IgD-negative memory B cell (primary cell): Measurements from ENCODE around the gene CMPK1. TPM values are rescaled to one million over a fixed set of nuclear protein-coding genes. Genes with fewer than 3 reads are reported as not detected.

Experiments
- H3K27ac Mint-ChIP-seq, 3 donors: one replicate each; pipeline ENCODE4 v1.8.0; 2020 to 2022; ENCODE audit warnings: mild to moderate bottlenecking in 3 of 3, mixed read lengths in 3 of 3, moderate library complexity in 1 of 3
- H3K27me3 Mint-ChIP-seq: one replicate; pipeline ENCODE4 v1.8.0; 2021; ENCODE audit warnings: mixed read lengths
- H3K36me3 Mint-ChIP-seq: one replicate; pipeline ENCODE4 v1.8.0; 2020; ENCODE audit warnings: mild to moderate bottlenecking, mixed read lengths
- H3K4me1 Mint-ChIP-seq, 3 donors: one replicate each; pipeline ENCODE4 v1.8.0; 2020 to 2022; ENCODE audit warnings: mixed read lengths in 3 of 3, mild to moderate bottlenecking in 1 of 3
- H3K4me3 Mint-ChIP-seq, 4 donors: one replicate each; pipeline ENCODE4 v1.8.0; 2020 to 2022; ENCODE audit warnings: mild to moderate bottlenecking in 4 of 4, mixed read lengths in 4 of 4, moderate library complexity in 3 of 4
- H3K9me3 Mint-ChIP-seq, 3 donors: one replicate each; pipeline ENCODE4 v1.8.0; 2020 to 2021; ENCODE audit warnings: mixed read lengths in 3 of 3, mild to moderate bottlenecking in 1 of 3
- polyA plus RNA-seq: library from polyadenylated mRNA; unstranded; fragments of 300-500 nt; fragmentation: Illumina TruSeq; gene quantifications from one replicate; pipeline ENCODE4 v1.2.3, GENCODE V29; 2021

CMPK1 gene
- polyA plus RNA-seq, 1 donor from 2014 or later = 119 TPM

- H3K27ac Mint-ChIP-seq = peak overlapping the region in 1 of 3 donors; percentile 35
- peaks cover 0 to 2% (median 0%) of the 10 kb centered on the region in 3 donors for H3K9me3 Mint-ChIP-seq
- H3K4me1 Mint-ChIP-seq = peaks cover 0 to 4% (median 0%) of the 10 kb centered on the region in 3 donors
- H3K36me3 Mint-ChIP-seq = no peaks in the 10 kb centered on the region
- H3K4me3 Mint-ChIP-seq = no peak overlapping the region
- peaks cover 20% of the 10 kb centered on the region for H3K27me3 Mint-ChIP-seq
Observed at GRCh38 chr1:47399138-47399845, 65.7 kb downstream of the CMPK1 start.

GRCh38 chr1:47399846-47400155 is 66.2 kb downstream of the CMPK1 start:
- no peak overlapping the region for H3K27ac Mint-ChIP-seq
- peaks cover 0 to 2% (median 0%) of the 10 kb centered on the region in 3 donors for H3K9me3 Mint-ChIP-seq
- H3K27me3 Mint-ChIP-seq = peaks cover 19% of the 10 kb centered on the region
- peaks cover 0 to 4% (median 0%) of the 10 kb centered on the region in 3 donors for H3K4me1 Mint-ChIP-seq
- no peaks in the 10 kb centered on the region for H3K36me3 Mint-ChIP-seq
- no peak overlapping the region for H3K4me3 Mint-ChIP-seq

- Mint-ChIP-seq H3K4me3 (no peak overlapping the region), H3K36me3 (no peaks in the 10 kb centered on the region), H3K9me3 (peaks cover 0 to 2% (median 0%) of the 10 kb centered on the region in 3 donors), H3K27ac (no peak overlapping the region), H3K4me1 (peaks cover 0 to 4% (median 0%) of the 10 kb centered on the region in 3 donors), H3K27me3 (peaks cover 21% of the 10 kb centered on the region)
Observed at GRCh38 chr1:47401761-47402160, 68.2 kb downstream of the CMPK1 start.

- Mint-ChIP-seq H3K4me1 (peaks cover 0 to 4% (median 0%) of the 10 kb centered on the region in 3 donors), H3K36me3 (no peaks in the 10 kb centered on the region), H3K9me3 (peaks cover 0 to 2% (median 0%) of the 10 kb centered on the region in 3 donors), H3K27ac (no peak overlapping the region), H3K27me3 (peaks cover 21% of the 10 kb centered on the region), H3K4me3 (no peak overlapping the region)
Observed at GRCh38 chr1:47402591-47402990, 69.0 kb downstream of the CMPK1 start.

GRCh38 chr1:47403321-47403910 is 69.8 kb downstream of the CMPK1 start:
- Mint-ChIP-seq H3K4me3 (no peak overlapping the region), H3K36me3 (no peaks in the 10 kb centered on the region), H3K27me3 (peaks cover 21% of the 10 kb centered on the region), H3K27ac (no peak overlapping the region), H3K4me1 (peaks cover 0 to 4% (median 0%) of the 10 kb centered on the region in 3 donors), H3K9me3 (peaks cover 0 to 2% (median 0%) of the 10 kb centered on the region in 3 donors)

- H3K9me3 Mint-ChIP-seq = peaks cover 0 to 2% (median 0%) of the 10 kb centered on the region in 3 donors
- peaks cover 21% of the 10 kb centered on the region for H3K27me3 Mint-ChIP-seq
- no peaks in the 10 kb centered on the region for H3K36me3 Mint-ChIP-seq
- H3K4me1 Mint-ChIP-seq = no peaks in the 10 kb centered on the region
- no peak overlapping the region for H3K4me3 Mint-ChIP-seq
- no peak overlapping the region for H3K27ac Mint-ChIP-seq
Observed at GRCh38 chr1:47405697-47406096, 72.1 kb downstream of the CMPK1 start.

GRCh38 chr1:47406966-47407365 is 73.4 kb downstream of the CMPK1 start:
- no peaks in the 10 kb centered on the region for H3K4me1 Mint-ChIP-seq
- no peak overlapping the region for H3K4me3 Mint-ChIP-seq
- H3K36me3 Mint-ChIP-seq = no peaks in the 10 kb centered on the region
- H3K9me3 Mint-ChIP-seq = peaks cover 0 to 2% (median 0%) of the 10 kb centered on the region in 3 donors
- H3K27me3 Mint-ChIP-seq = peaks cover 16% of the 10 kb centered on the region
- no peak overlapping the region for H3K27ac Mint-ChIP-seq

- no peaks in the 10 kb centered on the region for H3K36me3 Mint-ChIP-seq
Observed at GRCh38 chr1:47407481-47407880, 73.9 kb downstream of the CMPK1 start.

GRCh38 chr1:47409311-47410067 is 75.9 kb downstream of the CMPK1 start:
- no peak overlapping the region for H3K4me3 Mint-ChIP-seq
- peaks cover 15% of the 10 kb centered on the region for H3K27me3 Mint-ChIP-seq
- H3K9me3 Mint-ChIP-seq = no peaks in the 10 kb centered on the region
- no peaks in the 10 kb centered on the region for H3K36me3 Mint-ChIP-seq
- no peaks in the 10 kb centered on the region for H3K4me1 Mint-ChIP-seq
- no peak overlapping the region for H3K27ac Mint-ChIP-seq

More at GRCh38 chr1:47407481-47407880, 73.9 kb downstream of the CMPK1 start:
- H3K4me3 Mint-ChIP-seq = no peak overlapping the region
- no peaks in the 10 kb centered on the region for H3K4me1 Mint-ChIP-seq
- H3K9me3 Mint-ChIP-seq = peaks cover 0 to 2% (median 0%) of the 10 kb centered on the region in 3 donors
- H3K27me3 Mint-ChIP-seq = peaks cover 15% of the 10 kb centered on the region
- H3K27ac Mint-ChIP-seq = no peak overlapping the region

GRCh38 chr1:47410068-47410455 is 76.5 kb downstream of the CMPK1 start:
- Mint-ChIP-seq H3K4me1 (no peaks in the 10 kb centered on the region), H3K36me3 (no peaks in the 10 kb centered on the region), H3K27ac (no peak overlapping the region), H3K9me3 (no peaks in the 10 kb centered on the region), H3K27me3 (peaks cover 17% of the 10 kb centered on the region), H3K4me3 (no peak overlapping the region)

- Mint-ChIP-seq H3K9me3 (no peaks in the 10 kb centered on the region), H3K27me3 (peaks cover 16% of the 10 kb centered on the region), H3K4me1 (no peaks in the 10 kb centered on the region), H3K4me3 (no peak overlapping the region), H3K36me3 (no peaks in the 10 kb centered on the region), H3K27ac (no peak overlapping the region)
Observed at GRCh38 chr1:47411436-47411835, 77.8 kb downstream of the CMPK1 start.

GRCh38 chr1:47412437-47412836 is 78.8 kb downstream of the CMPK1 start:
- H3K27me3 Mint-ChIP-seq = peaks cover 21% of the 10 kb centered on the region
- H3K4me3 Mint-ChIP-seq = no peak overlapping the region
- H3K36me3 Mint-ChIP-seq = no peaks in the 10 kb centered on the region
- H3K4me1 Mint-ChIP-seq = no peaks in the 10 kb centered on the region
- H3K27ac Mint-ChIP-seq = no peak overlapping the region
- no peaks in the 10 kb centered on the region for H3K9me3 Mint-ChIP-seq

- peak within 1 kb of the TSS in 1 of 4 donors; percentile 78 for H3K4me3 Mint-ChIP-seq
- H3K27me3 Mint-ChIP-seq = peaks cover 37% of the 10 kb centered on the region
- no peaks in the 10 kb centered on the region for H3K9me3 Mint-ChIP-seq
- no peaks in the 10 kb centered on the region for H3K4me1 Mint-ChIP-seq
- no peak within 1 kb of the TSS for H3K27ac Mint-ChIP-seq
- no peaks in the 10 kb centered on the region for H3K36me3 Mint-ChIP-seq
Observed at GRCh38 chr1:47415728-47416318, 82.2 kb downstream of the CMPK1 start, which contains the start of gene FOXE3. TSS of gene FOXE3 (plus strand) at chr1:47416285. CDS start at chr1:47416316, 31 bp downstream.

- Mint-ChIP-seq H3K4me3 (no peak overlapping the region), H3K27ac (no peak overlapping the region), H3K9me3 (no peaks in the 10 kb centered on the region), H3K36me3 (no peaks in the 10 kb centered on the region), H3K27me3 (peaks cover 37% of the 10 kb centered on the region), H3K4me1 (no peaks in the 10 kb centered on the region)
Observed at GRCh38 chr1:47416319-47417169, 83.0 kb downstream of the CMPK1 start.
